Measurements from ENCODE around the gene ACBD6.

Gene ACBD6

GRCh38 chr1:180343921-180344769 lies 158.2 kb downstream of the ACBD6 start:
- TF ChIP-seq POLR2AphosphoS5 (IDR thresholded peaks at IDR 0.05; ENCODE audit: low read depth, low read length) (no peak), FOXP2 (optimal IDR thresholded peaks at IDR 0.05; ENCODE audit: borderline replicate concordance, extremely low read depth, extremely low read length, insufficient read depth) (no peak), TAF1 (IDR thresholded peaks at IDR 0.05; ENCODE audit: borderline replicate concordance, insufficient read depth, low read length) (no peak), REST (IDR thresholded peaks at IDR 0.05; ENCODE audit: insufficient read depth in 1 of 2, low read depth in 2 of 2, low read length in 2 of 2) (no peak), SIN3A (IDR thresholded peaks at IDR 0.05; ENCODE audit: borderline replicate concordance, insufficient read depth, low read length) (no peak)

- TF ChIP-seq SIN3A (IDR thresholded peaks at IDR 0.05; ENCODE audit: borderline replicate concordance, insufficient read depth, low read length) = no peak
- TF ChIP-seq POLR2AphosphoS5 (IDR thresholded peaks at IDR 0.05; ENCODE audit: low read depth, low read length) = no peak
- no peak for TF ChIP-seq TAF1 (IDR thresholded peaks at IDR 0.05; ENCODE audit: borderline replicate concordance, insufficient read depth, low read length)
- no peak for TF ChIP-seq FOXP2 (optimal IDR thresholded peaks at IDR 0.05; ENCODE audit: borderline replicate concordance, extremely low read depth, extremely low read length, insufficient read depth)
- no peak for TF ChIP-seq REST (IDR thresholded peaks at IDR 0.05; ENCODE audit: insufficient read depth in 1 of 2, low read depth in 2 of 2, low read length in 2 of 2)
Measured at GRCh38 chr1:180327089-180327488, 175.3 kb downstream of the ACBD6 start.

GRCh38 chr1:180312926-180313325 lies 189.5 kb downstream of the ACBD6 start:
- no peak for TF ChIP-seq POLR2AphosphoS5 (IDR thresholded peaks at IDR 0.05; ENCODE audit: low read depth, low read length)
- TF ChIP-seq TAF1 (IDR thresholded peaks at IDR 0.05; ENCODE audit: borderline replicate concordance, insufficient read depth, low read length) = no peak
- TF ChIP-seq REST (IDR thresholded peaks at IDR 0.05; ENCODE audit: insufficient read depth in 1 of 2, low read depth in 2 of 2, low read length in 2 of 2) = no peak
- TF ChIP-seq FOXP2 (optimal IDR thresholded peaks at IDR 0.05; ENCODE audit: borderline replicate concordance, extremely low read depth, extremely low read length, insufficient read depth) = no peak
- no peak for TF ChIP-seq SIN3A (IDR thresholded peaks at IDR 0.05; ENCODE audit: borderline replicate concordance, insufficient read depth, low read length)

- TF ChIP-seq REST (IDR thresholded peaks at IDR 0.05; ENCODE audit: insufficient read depth in 1 of 2, low read depth in 2 of 2, low read length in 2 of 2) (no peak), TAF1 (IDR thresholded peaks at IDR 0.05; ENCODE audit: borderline replicate concordance, insufficient read depth, low read length) (no peak)
Measured at GRCh38 chr1:180311011-180311730, 191.2 kb downstream of the ACBD6 start.
